Thoracic aorta (tissue), 2 donors: Measurements from ENCODE around the gene HADHA. TPM values are rescaled to one million over a fixed set of nuclear protein-coding genes. Genes with fewer than 3 reads are reported as not detected.
A peak's percentile ranks its signal among the peaks of the same experiment; 100 is the strongest.

Experiments used
- ATAC-seq: fragments of 150-250 bp; one replicate; pipeline ENCODE4 v1.8.0; 2017; ENCODE audit warnings: low read depth; ENCODE audit not compliant: insufficient number of reproducible peaks, low FRiP score
- DNase-seq: peaks from one replicate; pipeline ENCODE4 v3.0.0-alpha.2; 2020; ENCODE audit warnings: low spot score
- H3K27ac ChIP-seq, 2 donors: fragments of 200-600 bp; sonication (generic); 1 replicate in 1 of 2; 2 replicates in 1 of 2; pipeline ENCODE4 v1.5.1; 2016; ENCODE audit warnings: mild to moderate bottlenecking in 2 of 2, moderate library complexity in 2 of 2
- H3K27me3 ChIP-seq: fragments of 200-600 bp; sonication (generic); replicated peaks from 2 replicates; pipeline ENCODE4 v1.6.0; 2016; ENCODE audit warnings: mild to moderate bottlenecking; ENCODE audit not compliant: insufficient read depth
- H3K36me3 ChIP-seq: fragments of 200-600 bp; sonication (generic); one replicate; pipeline ENCODE4 v1.5.1; 2016
- H3K4me1 ChIP-seq, 2 donors: fragments of 200-600 bp; sonication (generic); 1 replicate in 1 of 2; 2 replicates in 1 of 2; pipeline versions ENCODE4 v1.5.1 to v1.6.0; 2016; ENCODE audit warnings: low read depth in 2 of 2, mild to moderate bottlenecking in 1 of 2; ENCODE audit not compliant: control insufficient read depth in 1 of 2
- H3K4me3 ChIP-seq: fragments of 200-600 bp; sonication (generic); 2 replicates; pipeline ENCODE4 v1.5.1; 2016; ENCODE audit warnings: mild to moderate bottlenecking
- H3K9me3 ChIP-seq: fragments of 200-600 bp; sonication (generic); 2 replicates; pipeline ENCODE4 v1.5.1; 2016
- total RNA-seq, 2 donors: library from RNA; depleted of rRNA; stranded (reverse); fragments of >200 nt; gene quantifications; one replicate each; pipeline versions ENCODE4 v1.1.0 to v1.2.3, GENCODE V29; 2016
- TF ChIP-seq, protein P1 (sequence below): fragments of 200-600 bp; sonication (generic); IDR thresholded peaks from one replicate; pipeline ENCODE4 v1.5.1; 2019; ENCODE audit warnings: antibody characterized with exemption

Gene HADHA
- total RNA-seq, 2 donors from 2014 or later, result 85.6 to 88.6 TPM

- no peak for ATAC-seq
- Histone ChIP-seq H3K27me3 (peaks cover 8% of the 10 kb centered on the region), H3K4me1 (peaks cover 3 to 9% of the 10 kb centered on the region in 2 donors), H3K9me3 (no peaks in the 10 kb centered on the region), H3K36me3 (no peaks in the 10 kb centered on the region), H3K27ac (no peak overlapping the region), H3K4me3 (peak overlapping the region; percentile 67)
- TF ChIP-seq, protein P1, sequence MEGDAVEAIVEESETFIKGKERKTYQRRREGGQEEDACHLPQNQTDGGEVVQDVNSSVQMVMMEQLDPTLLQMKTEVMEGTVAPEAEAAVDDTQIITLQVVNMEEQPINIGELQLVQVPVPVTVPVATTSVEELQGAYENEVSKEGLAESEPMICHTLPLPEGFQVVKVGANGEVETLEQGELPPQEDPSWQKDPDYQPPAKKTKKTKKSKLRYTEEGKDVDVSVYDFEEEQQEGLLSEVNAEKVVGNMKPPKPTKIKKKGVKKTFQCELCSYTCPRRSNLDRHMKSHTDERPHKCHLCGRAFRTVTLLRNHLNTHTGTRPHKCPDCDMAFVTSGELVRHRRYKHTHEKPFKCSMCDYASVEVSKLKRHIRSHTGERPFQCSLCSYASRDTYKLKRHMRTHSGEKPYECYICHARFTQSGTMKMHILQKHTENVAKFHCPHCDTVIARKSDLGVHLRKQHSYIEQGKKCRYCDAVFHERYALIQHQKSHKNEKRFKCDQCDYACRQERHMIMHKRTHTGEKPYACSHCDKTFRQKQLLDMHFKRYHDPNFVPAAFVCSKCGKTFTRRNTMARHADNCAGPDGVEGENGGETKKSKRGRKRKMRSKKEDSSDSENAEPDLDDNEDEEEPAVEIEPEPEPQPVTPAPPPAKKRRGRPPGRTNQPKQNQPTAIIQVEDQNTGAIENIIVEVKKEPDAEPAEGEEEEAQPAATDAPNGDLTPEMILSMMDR, result no peak
- DNase-seq, result no peak
These were observed 65.5 kb downstream of the HADHA start for GRCh38 chr2:26178746-26179436.

GRCh38 chr2:26178246-26178645 is 66.2 kb downstream of the HADHA start:
- no peak for ATAC-seq
- Histone ChIP-seq H3K4me3 (peak overlapping the region; percentile 67), H3K9me3 (no peaks in the 10 kb centered on the region), H3K27ac (no peak overlapping the region), H3K27me3 (peaks cover 11% of the 10 kb centered on the region), H3K36me3 (no peaks in the 10 kb centered on the region), H3K4me1 (peaks cover 9 to 15% of the 10 kb centered on the region in 2 donors)
- no peak for DNase-seq
- TF ChIP-seq, protein P1, result no peak

DNA sequence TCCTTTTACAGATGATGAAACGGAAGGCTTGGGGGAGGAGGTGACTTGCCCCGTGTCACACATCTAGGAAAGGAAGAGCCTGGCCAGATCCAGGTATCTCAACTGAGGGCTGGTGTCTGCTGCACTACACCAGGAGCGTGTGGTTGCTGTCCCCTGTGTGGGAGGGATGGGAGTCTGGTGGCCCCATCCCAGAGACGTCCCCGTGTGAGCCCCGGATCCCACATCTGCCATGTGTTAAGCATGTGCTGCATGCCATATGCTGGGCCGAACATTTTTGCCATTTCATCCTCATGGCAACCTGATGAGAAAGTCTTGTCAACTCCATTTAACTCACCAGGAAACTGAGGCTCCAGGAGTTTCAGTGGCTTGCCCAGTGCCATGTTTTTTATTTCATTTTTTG is 67.3 kb downstream of the HADHA start:
- Histone ChIP-seq H3K27me3 (peaks cover 11% of the 10 kb centered on the region), H3K4me3 (no peak overlapping the region), H3K9me3 (no peaks in the 10 kb centered on the region), H3K36me3 (no peaks in the 10 kb centered on the region), H3K27ac (no peak overlapping the region), H3K4me1 (peaks cover 10 to 17% of the 10 kb centered on the region in 2 donors)
- TF ChIP-seq, protein P1, result no peak
- DNase-seq, result no peak
- no peak for ATAC-seq

- H3K4me1 ChIP-seq, result peaks cover 10 to 17% of the 10 kb centered on the region in 2 donors
- no peaks in the 10 kb centered on the region for H3K9me3 ChIP-seq
- TF ChIP-seq, protein P1, result no peak
- H3K4me3 ChIP-seq, result no peak overlapping the region
- ATAC-seq (no peak), DNase-seq (no peak)
- H3K27ac ChIP-seq, result no peak overlapping the region
- no peaks in the 10 kb centered on the region for H3K36me3 ChIP-seq
- peaks cover 11% of the 10 kb centered on the region for H3K27me3 ChIP-seq
These were observed 68.2 kb downstream of the HADHA start for GRCh38 chr2:26176279-26176615.

DNA sequence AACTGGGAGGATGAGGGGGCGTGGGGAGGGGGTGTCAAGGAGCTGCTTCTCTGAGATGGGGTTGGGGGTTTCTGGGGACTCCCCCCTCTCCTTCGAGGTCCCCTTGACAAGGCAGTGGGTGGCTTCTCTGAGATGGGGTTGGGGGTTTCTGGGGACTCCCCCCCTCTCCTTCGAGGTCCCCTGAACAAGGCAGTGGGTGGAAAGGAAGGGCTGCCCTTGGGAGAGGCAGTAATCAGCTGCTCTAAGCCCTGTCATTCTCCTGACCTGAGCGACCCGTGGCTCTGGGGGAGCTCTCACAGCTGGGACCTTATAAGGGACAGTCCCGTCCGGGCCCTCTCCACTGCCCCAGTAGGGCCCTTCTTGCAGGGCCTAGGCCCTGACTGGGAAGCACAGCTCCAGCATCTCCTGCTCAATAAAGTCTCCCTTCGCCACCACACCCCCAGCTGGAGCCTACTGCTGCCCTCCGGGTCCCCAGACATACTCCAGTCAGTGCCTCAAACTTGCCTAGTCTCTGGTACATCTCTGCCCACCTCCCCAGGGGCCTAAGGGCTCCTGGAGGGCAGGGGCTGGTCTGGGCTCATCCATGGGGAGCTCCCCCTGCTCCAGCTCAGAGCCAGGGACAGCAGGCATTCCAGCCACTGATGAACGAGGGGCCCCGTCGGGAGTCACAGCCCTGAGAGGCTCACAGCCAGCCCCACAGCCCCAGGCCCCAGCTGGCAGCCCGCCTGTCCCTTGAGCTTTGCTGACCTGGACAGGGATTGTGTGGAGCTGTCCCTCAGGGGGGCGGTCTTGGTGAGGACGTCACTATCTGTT is 68.8 kb downstream of the HADHA start:
- no peak for DNase-seq
- no peak for ATAC-seq
- peaks cover 11% of the 10 kb centered on the region for H3K27me3 ChIP-seq

More for the DNA sequence above, 68.8 kb downstream of the HADHA start:
- Histone ChIP-seq H3K4me3 (no peak overlapping the region), H3K4me1 (peaks cover 10 to 17% of the 10 kb centered on the region in 2 donors), H3K36me3 (no peaks in the 10 kb centered on the region), H3K9me3 (no peaks in the 10 kb centered on the region), H3K27ac (no peak overlapping the region)
- TF ChIP-seq, protein P1, result no peak
